ENCODE results near the gene HERC4. TPM values are rescaled to one million over a fixed set of nuclear protein-coding genes. Genes with fewer than 3 reads are reported as not detected.
"Not testable (repeated sequence)": the region's sequence is repeated elsewhere in the genome, so short reads cannot be mapped to it uniquely, and the experiment has no call there.

The HERC4 gene
- total RNA-seq, 1 donor from 2014 or later, result 31.9 TPM

DNA sequence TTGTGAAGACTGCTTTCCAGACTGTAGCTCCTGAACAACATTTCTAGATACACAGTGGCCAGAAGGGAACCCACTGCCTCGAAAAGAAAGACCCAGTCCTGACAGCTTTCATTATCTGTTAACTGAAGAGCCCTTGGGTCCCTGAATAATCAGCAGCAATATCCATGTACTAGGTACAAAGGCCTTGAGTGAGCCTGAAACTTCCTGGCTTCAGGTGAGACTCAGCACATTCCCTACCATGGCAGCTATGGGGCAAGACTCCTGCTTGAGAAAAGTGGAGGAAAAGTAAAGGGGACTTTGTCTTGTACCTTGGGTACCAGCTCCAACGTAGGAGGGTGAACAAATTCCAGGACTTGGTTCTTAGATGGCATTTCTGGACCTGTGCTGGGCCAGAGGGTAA is 97.8 kb downstream of the HERC4 start:
- Histone ChIP-seq H3K36me3 (peaks cover 62% of the 10 kb centered on the region), H3K27ac (replicated peaks) (peak overlapping the region; percentile 14), H3K27me3 (ENCODE audit: low read depth) (no peaks in the 10 kb centered on the region), H3K4me3 (no peak overlapping the region), H3K9me3 (replicated peaks) (no peaks in the 10 kb centered on the region), H3K4me1 (peaks cover 27% of the 10 kb centered on the region)
- intact Hi-C loops (cut with micrococcal nuclease), result no loop called here
- TF ChIP-seq, protein P1, sequence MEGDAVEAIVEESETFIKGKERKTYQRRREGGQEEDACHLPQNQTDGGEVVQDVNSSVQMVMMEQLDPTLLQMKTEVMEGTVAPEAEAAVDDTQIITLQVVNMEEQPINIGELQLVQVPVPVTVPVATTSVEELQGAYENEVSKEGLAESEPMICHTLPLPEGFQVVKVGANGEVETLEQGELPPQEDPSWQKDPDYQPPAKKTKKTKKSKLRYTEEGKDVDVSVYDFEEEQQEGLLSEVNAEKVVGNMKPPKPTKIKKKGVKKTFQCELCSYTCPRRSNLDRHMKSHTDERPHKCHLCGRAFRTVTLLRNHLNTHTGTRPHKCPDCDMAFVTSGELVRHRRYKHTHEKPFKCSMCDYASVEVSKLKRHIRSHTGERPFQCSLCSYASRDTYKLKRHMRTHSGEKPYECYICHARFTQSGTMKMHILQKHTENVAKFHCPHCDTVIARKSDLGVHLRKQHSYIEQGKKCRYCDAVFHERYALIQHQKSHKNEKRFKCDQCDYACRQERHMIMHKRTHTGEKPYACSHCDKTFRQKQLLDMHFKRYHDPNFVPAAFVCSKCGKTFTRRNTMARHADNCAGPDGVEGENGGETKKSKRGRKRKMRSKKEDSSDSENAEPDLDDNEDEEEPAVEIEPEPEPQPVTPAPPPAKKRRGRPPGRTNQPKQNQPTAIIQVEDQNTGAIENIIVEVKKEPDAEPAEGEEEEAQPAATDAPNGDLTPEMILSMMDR (IDR thresholded peaks at IDR 0.05; ENCODE audit: borderline replicate concordance), result no peak
- DNase-seq, result no peak

DNA sequence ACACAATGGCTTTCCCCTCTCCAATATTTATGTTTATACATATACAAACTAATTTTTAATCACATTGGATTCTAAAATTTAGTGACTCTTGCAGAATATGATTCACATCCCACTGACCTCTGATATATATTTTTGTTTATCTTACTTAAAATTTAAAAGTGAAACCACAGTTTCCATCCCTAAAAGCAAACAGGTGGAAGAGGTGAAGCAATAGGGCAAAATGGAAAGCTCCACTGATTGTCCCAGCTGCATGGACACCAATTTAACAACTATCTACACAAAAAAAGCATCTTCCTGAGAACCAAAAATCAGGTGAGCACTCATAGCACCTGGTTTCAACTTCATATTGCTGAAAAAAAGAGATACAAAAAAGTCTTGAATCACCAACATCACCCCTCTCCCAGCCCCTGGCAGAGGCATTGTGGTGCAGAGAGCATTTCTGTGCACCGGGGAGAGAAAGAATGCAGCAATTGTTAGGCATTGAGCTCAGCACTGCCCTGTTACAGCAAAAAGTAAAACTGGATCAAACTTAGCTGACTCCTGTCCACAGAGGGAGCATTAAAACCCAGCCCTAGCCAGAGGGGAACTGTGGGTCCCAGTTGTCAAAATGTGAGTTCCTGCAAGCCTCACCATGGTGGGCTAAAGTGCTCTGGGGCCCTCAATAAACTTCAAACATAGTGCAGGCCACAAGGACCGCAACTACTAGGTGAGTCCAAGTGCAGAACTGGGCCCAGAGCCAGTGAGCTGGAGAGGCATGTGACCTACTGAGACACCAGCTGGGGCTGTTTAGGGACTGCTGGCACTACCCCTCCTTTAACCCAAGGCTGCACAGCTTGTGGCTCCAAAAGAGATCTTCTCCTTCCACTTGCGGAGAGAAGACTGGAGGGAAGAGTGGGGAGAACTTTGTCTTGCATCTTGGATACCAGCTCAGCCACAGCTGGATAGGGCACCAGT is 98.5 kb downstream of the HERC4 start:
- H3K4me3 ChIP-seq, result no peak overlapping the region
- H3K27ac ChIP-seq (replicated peaks), result peak overlapping the region; percentile 55
- H3K36me3 ChIP-seq, result peaks cover 65% of the 10 kb centered on the region

DNA sequence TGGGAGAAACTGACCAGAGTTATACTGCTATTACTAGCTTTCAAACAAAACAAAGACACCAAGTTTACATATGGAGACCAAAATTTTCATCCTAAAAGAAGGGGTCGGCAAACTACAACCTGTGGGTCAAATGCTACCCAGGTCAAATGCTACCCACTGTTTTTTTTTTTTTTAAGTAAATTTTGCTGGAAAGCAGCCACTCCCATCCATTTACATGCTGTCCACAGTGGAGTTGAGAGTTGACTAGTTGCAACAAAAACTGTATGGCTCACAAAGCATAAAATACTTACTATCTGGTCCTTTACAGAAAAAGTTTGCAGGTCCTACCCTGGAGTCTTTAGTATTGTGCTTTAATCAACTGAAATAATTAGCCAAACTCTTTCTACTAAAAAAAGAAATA is 99.2 kb downstream of the HERC4 start:
- H3K36me3 ChIP-seq, result peaks cover 68% of the 10 kb centered on the region
- intact Hi-C loops (cut with micrococcal nuclease), result no loop called here
- peaks cover 27% of the 10 kb centered on the region for H3K4me1 ChIP-seq
- peak overlapping the region; percentile 55 for H3K27ac ChIP-seq (replicated peaks)
- DNase-seq, result no peak
- H3K4me3 ChIP-seq, result no peak overlapping the region
- H3K27me3 ChIP-seq (ENCODE audit: low read depth), result no peaks in the 10 kb centered on the region
- H3K9me3 ChIP-seq (replicated peaks), result peaks cover 13% of the 10 kb centered on the region
- TF ChIP-seq, protein P1 (IDR thresholded peaks at IDR 0.05; ENCODE audit: borderline replicate concordance), result no peak

More for the DNA sequence above, 98.5 kb downstream of the HERC4 start:
- peak; percentile 76 for DNase-seq
- intact Hi-C loops (cut with micrococcal nuclease), result no loop called here
- Histone ChIP-seq H3K4me1 (peaks cover 27% of the 10 kb centered on the region), H3K9me3 (replicated peaks) (peaks cover 6% of the 10 kb centered on the region), H3K27me3 (ENCODE audit: low read depth) (no peaks in the 10 kb centered on the region)
- TF ChIP-seq, protein P1 (IDR thresholded peaks at IDR 0.05; ENCODE audit: borderline replicate concordance), result no peak

GRCh38 chr10:67971311-67971710 is 103.8 kb downstream of the HERC4 start:
- no peak overlapping the region for H3K4me3 ChIP-seq
- no peak for DNase-seq
- H3K9me3 ChIP-seq (replicated peaks), result peaks cover 15% of the 10 kb centered on the region
- peaks cover 48% of the 10 kb centered on the region for H3K36me3 ChIP-seq
- TF ChIP-seq, protein P1 (IDR thresholded peaks at IDR 0.05; ENCODE audit: borderline replicate concordance), result no peak
- no peaks in the 10 kb centered on the region for H3K27me3 ChIP-seq (ENCODE audit: low read depth)
- intact Hi-C loops (cut with micrococcal nuclease), result no loop called here
- no peak overlapping the region for H3K27ac ChIP-seq (replicated peaks)
- H3K4me1 ChIP-seq, result peaks cover 12% of the 10 kb centered on the region

DNA sequence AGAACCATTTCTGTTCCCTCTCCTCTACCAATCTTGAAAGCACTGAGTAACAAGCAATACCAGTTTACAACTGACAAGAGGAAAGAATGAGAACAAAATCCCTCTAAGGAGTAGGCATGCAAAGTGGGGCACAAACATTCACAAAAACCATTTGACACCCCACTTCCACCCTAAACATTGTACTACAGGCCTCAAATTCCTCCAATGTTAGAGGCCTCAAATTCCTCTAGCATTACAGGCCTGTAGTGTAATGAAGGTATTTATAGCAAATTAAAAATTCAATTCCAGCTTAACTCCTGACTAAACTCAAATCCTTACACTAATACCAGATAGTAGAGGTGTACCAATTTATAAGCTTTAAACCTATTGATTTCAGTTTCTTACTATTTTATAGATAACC is 105.2 kb downstream of the HERC4 start:
- intact Hi-C loops (cut with micrococcal nuclease), result no loop called here
- H3K27me3 ChIP-seq (ENCODE audit: low read depth), result no peaks in the 10 kb centered on the region
- no peak overlapping the region for H3K27ac ChIP-seq (replicated peaks)
- peaks cover 15% of the 10 kb centered on the region for H3K9me3 ChIP-seq (replicated peaks)
- TF ChIP-seq, protein P1 (IDR thresholded peaks at IDR 0.05; ENCODE audit: borderline replicate concordance), result no peak
- H3K36me3 ChIP-seq, result peaks cover 57% of the 10 kb centered on the region
- H3K4me1 ChIP-seq, result peaks cover 9% of the 10 kb centered on the region
- H3K4me3 ChIP-seq, result no peak overlapping the region
- DNase-seq, result no peak

GRCh38 chr10:67966035-67966434 is 109.0 kb downstream of the HERC4 start:
- H3K4me1 ChIP-seq; H3K27me3 ChIP-seq (ENCODE audit: low read depth); DNase-seq; H3K4me3 ChIP-seq; H3K27ac ChIP-seq (replicated peaks); H3K9me3 ChIP-seq (replicated peaks); intact Hi-C loops (cut with micrococcal nuclease): not testable (repeated sequence)
- peaks cover 38% of the 10 kb centered on the region for H3K36me3 ChIP-seq
